ENCODE measurements around the gene NFATC2. TPM values are rescaled to one million over a fixed set of nuclear protein-coding genes. Genes with fewer than 3 reads are reported as not detected.

Gene NFATC2
- total RNA-seq, 3 donors from 2014 or later: 6.2 to 7.3 (median 7.2) TPM

- no peaks in the 10 kb centered on the region for H3K36me3 ChIP-seq (ENCODE audit: low read depth)
- H3K4me3 ChIP-seq: no peak overlapping the region
- H3K9me3 ChIP-seq: no peaks in the 10 kb centered on the region
- H3K4me1 ChIP-seq (ENCODE audit: low read depth): peaks cover 16% of the 10 kb centered on the region
- intact Hi-C loops (cut with DNase I, micrococcal nuclease): no loop called here
- TF ChIP-seq, protein P1, sequence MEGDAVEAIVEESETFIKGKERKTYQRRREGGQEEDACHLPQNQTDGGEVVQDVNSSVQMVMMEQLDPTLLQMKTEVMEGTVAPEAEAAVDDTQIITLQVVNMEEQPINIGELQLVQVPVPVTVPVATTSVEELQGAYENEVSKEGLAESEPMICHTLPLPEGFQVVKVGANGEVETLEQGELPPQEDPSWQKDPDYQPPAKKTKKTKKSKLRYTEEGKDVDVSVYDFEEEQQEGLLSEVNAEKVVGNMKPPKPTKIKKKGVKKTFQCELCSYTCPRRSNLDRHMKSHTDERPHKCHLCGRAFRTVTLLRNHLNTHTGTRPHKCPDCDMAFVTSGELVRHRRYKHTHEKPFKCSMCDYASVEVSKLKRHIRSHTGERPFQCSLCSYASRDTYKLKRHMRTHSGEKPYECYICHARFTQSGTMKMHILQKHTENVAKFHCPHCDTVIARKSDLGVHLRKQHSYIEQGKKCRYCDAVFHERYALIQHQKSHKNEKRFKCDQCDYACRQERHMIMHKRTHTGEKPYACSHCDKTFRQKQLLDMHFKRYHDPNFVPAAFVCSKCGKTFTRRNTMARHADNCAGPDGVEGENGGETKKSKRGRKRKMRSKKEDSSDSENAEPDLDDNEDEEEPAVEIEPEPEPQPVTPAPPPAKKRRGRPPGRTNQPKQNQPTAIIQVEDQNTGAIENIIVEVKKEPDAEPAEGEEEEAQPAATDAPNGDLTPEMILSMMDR (IDR thresholded peaks at IDR 0.05): no peak
- DNase-seq (no peak), ATAC-seq (no peak)
These were observed 83.6 kb downstream of the NFATC2 start for GRCh38 chr20:51458751-51459439.

GRCh38 chr20:51457533-51457932, 85.0 kb downstream of the NFATC2 start:
- ATAC-seq: peak; percentile 67
- Histone ChIP-seq H3K4me1 (ENCODE audit: low read depth) (peaks cover 14% of the 10 kb centered on the region), H3K9me3 (no peaks in the 10 kb centered on the region), H3K4me3 (no peak overlapping the region), H3K36me3 (ENCODE audit: low read depth) (no peaks in the 10 kb centered on the region)
- TF ChIP-seq, protein P1 (IDR thresholded peaks at IDR 0.05): no peak
- intact Hi-C loops (cut with DNase I, micrococcal nuclease): no loop called here
- peak in 2 of 3 donors; percentile 54 to 65 for DNase-seq

DNA sequence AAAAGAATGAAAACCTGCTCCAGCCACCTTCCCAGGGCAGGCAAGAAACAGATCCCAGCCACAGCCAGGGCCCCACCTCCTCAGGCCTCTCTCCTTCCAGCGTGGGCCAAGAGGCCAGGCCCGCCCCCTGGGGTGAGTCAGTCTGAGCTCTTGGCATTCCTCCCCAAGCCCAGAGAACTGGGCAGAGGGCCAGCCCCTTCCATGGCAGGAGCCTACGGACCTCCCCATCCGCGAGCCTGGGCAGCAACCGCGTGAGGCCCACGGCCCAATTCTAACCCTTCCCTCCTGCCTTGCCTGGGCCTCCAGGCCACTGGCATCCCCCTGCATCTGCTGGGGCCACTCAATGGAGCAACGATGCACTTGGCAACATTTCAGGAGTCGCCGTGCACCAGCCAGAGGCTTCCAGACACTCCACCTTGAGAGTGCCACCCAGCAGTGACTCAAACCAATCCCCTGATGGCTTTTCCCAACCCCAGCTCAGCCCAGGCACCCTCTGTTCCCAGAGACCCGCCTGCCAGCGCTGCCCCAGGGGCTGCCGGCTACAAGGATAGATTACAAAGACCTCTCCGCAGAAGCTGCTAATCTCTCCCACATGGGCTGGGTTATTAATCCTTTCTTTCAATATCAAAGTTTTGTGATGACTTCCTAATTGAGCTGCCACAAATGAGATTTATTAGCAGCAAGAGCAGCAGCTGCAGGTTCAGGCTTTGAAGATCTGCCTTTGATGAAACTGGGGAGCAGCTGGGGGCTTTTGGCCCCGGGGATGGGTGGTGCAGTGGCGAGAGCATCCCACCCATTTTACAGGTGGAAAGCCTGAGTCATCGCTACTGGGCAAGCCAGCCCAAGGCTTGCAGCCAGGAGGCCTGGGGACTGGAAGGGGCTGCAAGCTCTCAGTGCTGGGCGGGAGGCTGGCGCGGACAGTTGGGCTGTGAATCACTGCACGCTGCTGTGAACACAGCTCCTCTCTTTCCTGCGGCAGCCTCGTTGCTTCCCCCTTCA, 85.7 kb downstream of the NFATC2 start:
- Histone ChIP-seq H3K9me3 (no peaks in the 10 kb centered on the region), H3K36me3 (ENCODE audit: low read depth) (no peaks in the 10 kb centered on the region), H3K4me1 (ENCODE audit: low read depth) (peaks cover 14% of the 10 kb centered on the region), H3K4me3 (no peak overlapping the region)
- TF ChIP-seq, protein P1 (IDR thresholded peaks at IDR 0.05): no peak
- DNase-seq: peak; percentile 89 to 93 (median 92)
- ATAC-seq: peak; percentile 95
- intact Hi-C loops (cut with DNase I, micrococcal nuclease): no loop called here

DNA sequence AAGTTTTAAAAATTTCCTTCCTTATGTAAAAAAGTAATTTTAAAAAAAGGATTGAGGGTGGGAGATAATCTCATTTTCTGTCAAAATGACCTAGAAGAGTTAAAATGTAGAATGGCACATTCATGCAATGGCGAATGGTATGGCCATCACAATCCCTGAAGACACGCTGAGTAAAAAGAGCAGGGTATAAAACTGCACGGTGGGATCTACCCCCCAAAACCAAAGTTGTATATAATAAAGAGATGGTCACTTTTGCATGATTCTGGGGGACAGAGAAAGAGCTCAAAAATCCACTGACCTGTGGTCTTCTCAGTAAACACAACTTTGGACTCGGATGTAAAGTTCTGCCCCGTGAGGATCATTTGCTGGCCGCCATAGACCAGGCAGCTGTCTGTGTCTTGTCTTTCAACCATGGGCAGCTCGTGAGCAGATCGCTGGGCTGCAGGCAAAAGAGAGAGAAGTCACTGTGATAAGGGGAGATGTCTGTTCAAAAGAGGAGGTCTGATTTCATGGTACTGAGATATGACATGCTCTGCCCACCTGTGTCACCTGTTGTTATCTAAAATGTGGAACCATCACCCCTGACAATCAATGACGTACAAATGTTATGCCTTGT, 88.2 kb downstream of the NFATC2 start:
- TF ChIP-seq, protein P1 (IDR thresholded peaks at IDR 0.05): no peak
- ATAC-seq: no peak
- H3K36me3 ChIP-seq (ENCODE audit: low read depth): no peaks in the 10 kb centered on the region
- H3K4me1 ChIP-seq (ENCODE audit: low read depth): peaks cover 14% of the 10 kb centered on the region
- H3K9me3 ChIP-seq: no peaks in the 10 kb centered on the region
- DNase-seq: no peak
- intact Hi-C loops (cut with DNase I, micrococcal nuclease): no loop called here
- no peak overlapping the region for H3K4me3 ChIP-seq

DNA sequence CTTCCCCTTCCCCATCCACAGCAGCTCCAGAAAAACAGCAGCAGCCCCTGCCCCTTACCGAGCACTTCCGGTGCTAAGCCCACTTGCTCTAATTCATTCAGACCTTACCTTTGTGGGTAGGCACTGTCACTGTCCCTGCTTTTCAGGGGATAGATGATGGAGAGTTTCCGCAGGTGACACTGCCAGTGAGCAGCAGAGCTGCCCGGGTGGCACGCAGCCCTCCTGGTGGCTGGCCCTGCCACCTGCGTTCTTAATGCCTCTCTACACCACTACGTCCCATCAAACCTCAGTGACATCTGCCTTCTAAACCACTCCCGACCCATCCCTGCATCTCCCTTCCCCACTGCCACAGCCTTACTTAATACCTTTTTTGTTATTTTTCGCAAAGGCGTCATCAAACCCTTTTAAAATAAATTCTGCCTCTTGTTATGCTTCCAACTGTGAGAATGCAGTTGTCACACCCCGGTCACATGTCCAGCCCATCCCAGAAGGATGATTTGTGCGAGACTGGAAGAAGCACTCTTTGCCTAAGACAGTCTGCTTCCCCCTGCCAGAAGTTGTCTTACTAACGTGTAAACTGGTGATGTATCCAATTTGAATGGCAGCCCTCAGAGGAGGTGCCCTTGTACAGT, 89.7 kb downstream of the NFATC2 start:
- DNase-seq (no peak), ATAC-seq (no peak)
- H3K9me3 ChIP-seq: no peaks in the 10 kb centered on the region
- H3K4me1 ChIP-seq (ENCODE audit: low read depth): peaks cover 14% of the 10 kb centered on the region
- TF ChIP-seq, protein P1 (IDR thresholded peaks at IDR 0.05): no peak
- H3K4me3 ChIP-seq: no peak overlapping the region
- no peaks in the 10 kb centered on the region for H3K36me3 ChIP-seq (ENCODE audit: low read depth)
- intact Hi-C loops (cut with DNase I, micrococcal nuclease): no loop called here

Data from mucosa of descending colon (tissue), 3 donors.